ENCODE data around the gene CPLX3.
A peak's percentile ranks its signal among the peaks of the same experiment; 100 is the strongest.

CPLX3 gene

GRCh38 chr15:74873036-74873755 is 46.8 kb downstream of the CPLX3 start, which contains the start of gene SCAMP2:
TSS of gene SCAMP2 (minus strand) at chr15:74873365. CDS start at chr15:74873255, 110 bp downstream.
- H3K9ac ChIP-seq: peak within 1 kb of the TSS; percentile 82
- no peak for TF ChIP-seq CTCF (conservative IDR thresholded peaks at IDR 0.05; ENCODE audit: low read depth, low read length)
- H3K4me3 ChIP-seq (IDR thresholded peaks at IDR 0.05; ENCODE audit: insufficient read depth, low read depth, low read length): no peak within 1 kb of the TSS
- H2AFZ ChIP-seq (ENCODE audit: low read depth): peak within 1 kb of the TSS; percentile 97
- peaks cover 44% of the 10 kb centered on the region; the same call in 1 of the 2 replicates for H3K79me2 ChIP-seq (ENCODE audit: insufficient read depth, low read depth)
- H4K20me1 ChIP-seq (ENCODE audit: insufficient read depth): no peaks in the 10 kb centered on the region
- H3K36me3 ChIP-seq (ENCODE audit: insufficient read depth): no peaks in the 10 kb centered on the region; the same call in 1 of the 2 replicates
- H3K27ac ChIP-seq: peak within 1 kb of the TSS; percentile 61
- H3K4me2 ChIP-seq: peak within 1 kb of the TSS; percentile 94
- H3K27me3 ChIP-seq (ENCODE audit: insufficient read depth, low read depth): no peaks in the 10 kb centered on the region
- H3K4me1 ChIP-seq (ENCODE audit: low read depth, poor library complexity, severe bottlenecking): peaks cover 23% of the 10 kb centered on the region

- TF ChIP-seq CTCF (conservative IDR thresholded peaks at IDR 0.05; ENCODE audit: low read depth, low read length): no peak
- H4K20me1 ChIP-seq (ENCODE audit: insufficient read depth): no peaks in the 10 kb centered on the region
- peak overlapping the region; percentile 24; the same call in 1 of the 2 replicates for H3K27ac ChIP-seq
- peak overlapping the region; percentile 97 for H2AFZ ChIP-seq (ENCODE audit: low read depth)
- no peak overlapping the region for H3K4me3 ChIP-seq (IDR thresholded peaks at IDR 0.05; ENCODE audit: insufficient read depth, low read depth, low read length)
- peak overlapping the region; percentile 50; the same call in 1 of the 2 replicates for H3K9ac ChIP-seq
- no peaks in the 10 kb centered on the region for H3K27me3 ChIP-seq (ENCODE audit: insufficient read depth, low read depth)
- no peaks in the 10 kb centered on the region; the same call in 1 of the 2 replicates for H3K36me3 ChIP-seq (ENCODE audit: insufficient read depth)
- H3K4me1 ChIP-seq (ENCODE audit: low read depth, poor library complexity, severe bottlenecking): peaks cover 22% of the 10 kb centered on the region
- peaks cover 37% of the 10 kb centered on the region; the same call in 1 of the 2 replicates for H3K79me2 ChIP-seq (ENCODE audit: insufficient read depth, low read depth)
- H3K4me2 ChIP-seq: peak overlapping the region; percentile 74
These were observed 47.5 kb downstream of the CPLX3 start for GRCh38 chr15:74873756-74874424.

GRCh38 chr15:74878273-74878672 is 51.8 kb downstream of the CPLX3 start:
- Histone ChIP-seq H2AFZ (ENCODE audit: low read depth) (no peak overlapping the region), H3K27ac (no peak overlapping the region)

More at GRCh38 chr15:74878273-74878672, 51.8 kb downstream of the CPLX3 start:
- no peak for TF ChIP-seq CTCF (conservative IDR thresholded peaks at IDR 0.05; ENCODE audit: low read depth, low read length)
- Histone ChIP-seq H3K79me2 (ENCODE audit: insufficient read depth, low read depth) (no peaks in the 10 kb centered on the region), H3K4me2 (no peak overlapping the region), H3K4me1 (ENCODE audit: low read depth, poor library complexity, severe bottlenecking) (no peaks in the 10 kb centered on the region), H3K27me3 (ENCODE audit: insufficient read depth, low read depth) (no peaks in the 10 kb centered on the region), H3K4me3 (IDR thresholded peaks at IDR 0.05; ENCODE audit: insufficient read depth, low read depth, low read length) (no peak overlapping the region), H3K9ac (no peak overlapping the region), H3K36me3 (ENCODE audit: insufficient read depth) (no peaks in the 10 kb centered on the region), H4K20me1 (ENCODE audit: insufficient read depth) (no peaks in the 10 kb centered on the region)

Data from KMS-11 (cell line).